HG03095 (cell line): ENCODE results near the gene TOB2.
"Not testable (repeated sequence)": the region's sequence is repeated elsewhere in the genome, so short reads cannot be mapped to it uniquely, and the experiment has no call there.

Experiments used
- ATAC-seq: cut with Tn5 transposase; IDR thresholded peaks from one replicate; pipeline ENCODE4 v1.9.1; 2021; ENCODE audit warnings: moderate library complexity; ENCODE audit not compliant: unreplicated experiment

TOB2 gene

DNA sequence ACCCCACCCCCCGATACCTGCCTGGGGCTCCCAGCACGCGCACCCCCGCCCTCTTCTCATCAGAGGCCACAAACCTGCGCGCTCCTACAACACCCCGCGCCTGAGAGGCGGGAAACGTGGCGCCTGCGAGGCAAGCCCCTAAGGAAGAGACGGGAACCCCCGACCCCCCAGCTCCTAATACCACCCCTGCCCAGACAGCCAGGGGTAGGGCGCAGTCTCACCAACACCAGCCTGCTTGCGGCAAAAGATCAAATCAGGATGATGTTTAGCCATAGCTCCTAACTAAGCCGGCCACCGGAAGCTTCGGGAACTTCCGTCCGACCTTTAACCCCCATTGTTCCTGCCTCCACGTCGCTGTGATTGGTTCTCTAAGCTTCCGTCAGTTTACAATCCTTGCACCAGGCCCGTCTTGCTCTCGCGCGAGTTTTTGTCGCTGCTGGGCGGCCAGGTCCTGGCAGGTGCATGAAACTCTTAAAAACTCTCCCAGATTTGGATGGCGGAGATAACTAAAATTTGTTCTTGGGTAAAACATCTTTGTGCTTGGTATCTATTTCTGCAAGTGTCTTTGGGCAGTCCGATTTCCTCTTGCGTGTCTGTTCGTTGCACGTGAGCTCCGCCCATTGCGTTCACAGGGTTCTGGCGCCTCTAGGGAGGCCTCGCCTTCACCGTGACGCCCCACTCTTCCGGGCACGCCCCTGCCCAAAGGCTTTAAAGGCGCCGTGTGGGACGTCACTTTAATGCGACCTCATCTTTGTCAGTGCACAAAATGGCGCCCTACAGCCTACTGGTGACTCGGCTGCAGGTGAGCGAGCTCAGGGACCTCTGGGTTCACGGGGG is 22.0 kb upstream of the TOB2 start, which contains the start of the genes ACO2 and PHF5A:
ACO2 (plus strand) TSS at position 737 of the 837 bp plus-strand sequence; CDS start at position 767, 30 bp downstream.
PHF5A (minus strand) TSS at position 312 of the 837 bp plus-strand sequence; CDS start at position 273, 39 bp downstream.
- peak; percentile 78 for ATAC-seq

- no peak for ATAC-seq
Measured at GRCh38 chr22:41461901-41462300, 15.3 kb upstream of the TOB2 start.

- not testable (repeated sequence) for ATAC-seq
Measured at GRCh38 chr22:41460071-41460470, 13.5 kb upstream of the TOB2 start.

DNA sequence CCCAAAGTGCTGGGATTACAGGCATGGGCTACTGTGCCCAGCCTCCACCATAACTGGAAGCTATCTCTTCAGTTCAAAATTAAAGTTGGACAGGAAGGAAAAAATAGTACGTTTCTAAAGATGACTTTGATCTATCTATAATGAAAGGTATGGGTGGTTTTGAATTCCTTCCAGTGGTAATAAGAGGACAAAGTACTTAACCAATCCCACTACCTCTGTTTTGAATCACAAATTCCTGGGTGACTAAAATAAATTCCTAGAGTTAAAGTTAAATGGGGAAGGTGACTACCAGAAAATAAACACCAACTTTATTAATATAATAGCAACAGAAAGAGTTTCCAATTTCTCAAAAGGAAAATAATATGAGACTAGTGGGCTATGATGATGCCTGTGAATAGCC is 12.8 kb upstream of the TOB2 start:
- no peak for ATAC-seq

GRCh38 chr22:41458161-41458728 is 11.6 kb upstream of the TOB2 start:
- ATAC-seq, result no peak

DNA sequence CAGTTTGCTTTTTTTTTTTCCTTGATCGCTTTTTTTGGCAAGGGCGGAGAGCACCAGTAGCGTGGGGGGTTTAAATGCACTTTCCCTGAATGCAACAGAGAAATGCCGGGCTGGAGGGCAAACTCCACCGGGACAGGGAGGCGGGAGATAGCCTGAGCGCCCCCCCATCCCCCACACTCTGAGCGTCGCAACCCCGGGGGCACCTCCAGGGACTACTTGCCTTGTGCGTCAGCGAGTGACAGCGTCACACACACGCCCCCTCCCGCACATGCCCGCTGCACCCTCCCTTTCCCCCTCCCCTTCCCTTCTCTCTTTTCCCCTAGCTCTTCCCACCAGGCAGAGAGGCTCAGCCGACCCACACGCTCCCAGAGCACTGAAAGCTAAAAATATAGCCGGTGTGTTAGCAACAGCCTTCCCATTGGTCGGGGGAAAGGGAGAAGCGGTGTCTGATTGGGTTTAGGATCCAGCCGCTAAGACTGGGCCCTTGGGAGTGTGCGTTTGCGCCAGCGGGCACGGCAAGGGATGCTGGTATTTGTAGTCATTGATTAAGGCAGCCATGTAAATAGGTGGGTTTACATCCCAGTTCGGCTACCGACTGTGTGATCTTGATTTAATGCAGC is 1.7 kb upstream of the TOB2 start:
- ATAC-seq, result peak; percentile 37

DNA sequence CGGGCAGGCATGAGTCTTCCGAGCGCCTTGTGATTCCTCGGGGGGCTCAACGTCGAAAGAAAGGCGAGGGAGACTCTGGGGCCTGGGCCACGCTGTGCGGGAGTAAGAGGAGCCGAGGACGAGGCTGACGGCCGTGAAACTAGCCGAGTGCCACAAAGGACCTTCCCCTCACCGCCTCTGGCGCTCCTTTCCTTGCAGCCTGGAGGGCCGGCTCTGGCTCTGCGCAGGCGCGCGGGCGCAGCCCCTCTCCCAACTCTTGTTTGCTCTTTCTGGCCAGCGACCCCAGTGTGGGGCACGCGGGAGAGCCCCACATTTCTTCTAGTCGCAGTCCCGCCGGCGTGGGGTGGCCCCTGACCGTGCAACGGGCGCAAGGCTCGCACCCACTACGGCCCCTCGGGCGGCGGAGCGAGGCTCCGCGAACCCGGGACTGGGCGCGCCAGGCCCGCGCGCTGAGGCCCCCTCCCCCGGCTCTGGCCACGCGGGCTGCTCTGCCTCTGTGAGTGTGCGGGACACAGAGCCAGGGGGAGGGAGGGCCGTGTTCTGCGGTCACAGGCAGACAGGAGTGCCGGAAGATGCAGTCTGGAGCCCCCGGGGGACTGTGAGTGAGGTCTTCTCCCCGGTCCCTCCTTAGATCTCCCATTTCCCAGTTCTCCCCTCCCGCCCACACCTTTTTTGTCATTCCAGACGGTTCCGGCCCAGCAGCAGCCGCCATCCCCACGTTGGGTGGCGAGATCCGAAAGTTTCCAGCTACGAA is 1.0 kb upstream of the TOB2 start:
- no peak for ATAC-seq

GRCh38 chr22:41446057-41446501 is 522 bp downstream of the TOB2 start:
- ATAC-seq, result no peak

- no peak for ATAC-seq
Measured at GRCh38 chr22:41445129-41446056, 1.2 kb downstream of the TOB2 start.

DNA sequence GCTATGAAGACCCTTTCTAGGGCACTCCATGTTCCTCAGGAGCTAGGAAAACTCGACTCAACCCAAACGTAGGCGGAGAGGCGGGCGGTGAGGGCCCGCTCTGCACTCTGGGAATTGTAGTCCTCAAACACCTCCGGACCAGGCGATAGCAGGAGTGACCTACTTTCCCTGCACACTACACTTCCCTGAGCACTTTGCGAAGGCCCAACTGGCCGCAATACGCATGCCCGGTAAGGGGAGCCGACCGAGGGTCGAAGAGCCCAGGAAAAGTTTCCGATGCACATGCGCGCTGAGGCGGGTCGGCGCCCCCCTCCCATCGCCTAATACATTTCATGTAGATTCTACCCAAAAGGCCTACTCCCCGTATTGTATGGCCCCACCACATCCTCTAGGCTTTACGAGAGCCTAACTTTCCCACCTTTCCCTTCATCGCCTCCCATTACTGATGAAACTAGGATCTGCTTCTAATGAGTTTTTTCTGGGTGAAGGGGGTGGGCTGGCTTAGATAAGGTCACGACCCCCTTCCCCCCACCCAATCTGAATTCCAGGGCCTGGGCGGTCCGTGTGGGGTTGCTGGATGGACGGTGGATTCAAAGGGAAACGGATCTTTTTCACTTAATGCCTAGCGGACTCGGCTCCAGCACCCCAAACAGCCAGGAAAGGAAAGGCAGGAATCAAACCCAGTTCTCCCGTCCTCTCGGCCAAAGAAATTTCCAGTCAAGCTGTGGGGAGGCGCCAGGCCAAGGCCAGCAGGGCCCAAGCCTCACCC is 2.1 kb downstream of the TOB2 start:
- ATAC-seq, result peak; percentile 43

DNA sequence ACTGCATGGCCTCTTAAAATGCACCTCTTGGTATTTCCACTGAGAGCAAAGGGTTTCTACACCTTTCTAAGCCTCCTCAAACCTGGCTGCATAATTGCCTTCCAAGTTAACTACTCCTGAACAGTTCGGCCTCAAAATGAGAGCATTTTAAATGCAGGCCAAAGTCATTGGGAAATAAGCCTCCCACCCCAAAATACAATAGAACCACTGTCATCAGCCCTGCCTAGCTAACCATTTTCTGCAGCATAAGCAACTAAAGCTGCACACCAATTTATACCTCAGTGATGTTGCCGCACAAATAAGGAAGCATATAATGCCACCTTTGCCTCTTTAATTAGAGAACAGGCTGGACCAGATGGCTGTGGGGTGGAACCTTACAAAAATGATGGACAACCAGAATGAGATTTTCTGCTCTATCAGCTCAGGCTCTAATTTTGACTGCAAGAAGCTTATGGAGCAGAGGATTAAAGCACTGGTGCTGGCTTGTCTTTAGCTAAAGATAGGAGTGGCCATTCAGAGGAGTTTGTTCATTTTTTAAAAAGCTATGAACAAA is 4.3 kb downstream of the TOB2 start:
- no peak for ATAC-seq

- ATAC-seq, result not testable (repeated sequence)
Measured at GRCh38 chr22:41440511-41440910, 6.1 kb downstream of the TOB2 start.

GRCh38 chr22:41437198-41437597 is 9.4 kb downstream of the TOB2 start:
- ATAC-seq, result no peak

GRCh38 chr22:41436322-41437113 is 10.1 kb downstream of the TOB2 start:
- no peak for ATAC-seq

DNA sequence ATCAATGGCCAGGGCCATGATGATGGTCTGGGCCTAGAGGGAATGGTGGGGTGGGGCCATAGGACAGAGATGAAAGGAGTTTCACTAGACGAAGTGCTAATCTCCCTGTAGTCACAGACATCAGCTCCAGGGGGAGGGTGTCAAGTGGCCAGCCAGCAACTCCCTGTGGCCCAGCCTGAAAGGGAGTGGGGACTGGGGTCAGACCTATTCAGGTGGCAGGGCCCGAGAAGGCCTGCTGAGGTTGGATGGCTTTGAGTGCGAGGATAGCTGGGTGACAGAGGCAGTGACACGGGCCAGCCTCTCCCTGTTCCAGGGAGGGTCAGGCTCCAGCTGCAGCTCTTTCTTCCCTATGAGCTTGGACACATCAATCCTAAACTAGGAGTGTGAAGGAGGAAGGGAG is 11.0 kb downstream of the TOB2 start:
- ATAC-seq, result no peak

DNA sequence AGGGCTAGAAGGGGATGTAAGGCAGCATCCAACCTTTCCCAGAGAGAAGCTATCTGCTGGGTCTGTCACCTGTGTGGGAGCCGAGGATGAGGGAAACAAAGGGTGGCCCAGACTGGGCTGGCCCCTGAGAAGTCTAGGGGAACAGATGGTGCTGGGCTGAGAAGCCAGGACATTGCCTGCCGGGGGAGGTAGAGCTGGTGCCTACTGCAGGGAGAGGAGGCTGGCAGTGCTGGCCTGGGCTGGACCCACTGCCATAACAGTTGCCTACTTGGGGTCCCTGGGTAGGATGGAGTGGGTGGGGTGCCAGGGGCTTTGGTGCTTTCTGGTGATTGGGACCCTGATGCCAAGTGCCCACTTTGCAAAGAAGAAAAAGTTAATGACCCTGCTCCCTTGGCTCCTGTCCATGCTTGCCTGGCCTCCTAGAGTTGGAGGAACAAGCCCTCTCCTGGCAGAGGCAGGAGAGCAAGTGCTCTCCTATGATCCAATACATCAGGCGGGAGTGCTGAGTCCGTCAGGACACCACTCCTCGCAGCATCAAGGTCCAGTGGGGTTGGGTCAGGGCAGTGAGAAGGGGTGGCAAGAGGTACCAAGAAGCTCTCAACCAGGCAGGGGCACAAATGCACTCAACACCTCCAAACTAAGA is 12.1 kb downstream of the TOB2 start:
- not testable (repeated sequence) for ATAC-seq

DNA sequence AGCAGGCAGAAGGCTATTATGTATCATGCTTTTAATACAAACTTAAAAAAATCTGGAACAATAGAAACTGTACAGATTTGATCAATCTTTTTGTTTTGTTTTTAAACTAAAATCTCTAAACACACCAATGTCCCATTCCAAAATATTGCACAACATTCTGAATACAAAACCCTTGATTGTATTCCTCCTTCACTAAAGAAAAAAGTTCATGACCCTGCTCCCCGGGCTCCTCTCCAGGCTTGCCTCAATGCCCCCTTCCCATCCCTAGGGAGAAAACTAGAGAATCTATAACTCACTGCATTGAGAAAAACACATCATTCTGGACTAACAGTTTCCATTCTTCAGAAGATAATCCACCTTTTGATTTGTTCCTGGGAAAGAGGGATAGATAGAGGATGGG is 13.1 kb downstream of the TOB2 start:
- not testable (repeated sequence) for ATAC-seq

DNA sequence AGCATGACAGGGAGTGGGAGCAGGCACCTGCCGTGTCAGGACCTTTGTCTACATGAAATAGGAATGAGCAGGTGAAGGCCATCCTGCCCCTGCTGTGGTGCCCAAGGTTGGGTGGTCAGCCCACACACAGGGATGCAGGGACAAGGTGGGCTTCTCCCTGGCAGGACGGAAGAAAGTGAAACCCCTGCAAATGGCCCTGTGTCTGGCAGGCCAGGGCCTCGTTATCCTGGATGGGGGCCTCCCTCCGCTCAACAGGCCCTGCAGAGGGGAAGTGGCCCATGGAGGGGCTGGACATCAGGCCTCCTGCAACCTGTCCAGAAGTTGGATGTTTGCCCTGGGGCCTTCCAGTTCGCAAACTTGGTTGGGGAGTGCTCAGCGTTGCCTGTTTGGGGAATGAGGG is 14.9 kb downstream of the TOB2 start:
- ATAC-seq, result no peak
